Dermis microvascular lymphatic vessel endothelial cell (primary cell): ENCODE data around the gene PREP. TPM values are rescaled to one million over a fixed set of nuclear protein-coding genes. Genes with fewer than 3 reads are reported as not detected.
A peak's percentile ranks its signal among the peaks of the same experiment; 100 is the strongest.
"Not testable (repeated sequence)": the region's sequence is repeated elsewhere in the genome, so short reads cannot be mapped to it uniquely, and the experiment has no call there.

Source experiments
- DNase-seq, 2 donors: peaks; one replicate each; pipeline versions ENCODE4 v3.0.0 to v3.0.0-alpha.2; 2010; ENCODE audit warnings: low read depth in 2 of 2
- total RNA-seq: library from RNA; depleted of rRNA; stranded (reverse); fragments of >200 nt; gene quantifications from 2 replicates; pipeline ENCODE4 v1.2.1, GENCODE V29; 2014

The PREP gene
- total RNA-seq: 14.4 and 22.5 TPM in 2 replicates

DNA sequence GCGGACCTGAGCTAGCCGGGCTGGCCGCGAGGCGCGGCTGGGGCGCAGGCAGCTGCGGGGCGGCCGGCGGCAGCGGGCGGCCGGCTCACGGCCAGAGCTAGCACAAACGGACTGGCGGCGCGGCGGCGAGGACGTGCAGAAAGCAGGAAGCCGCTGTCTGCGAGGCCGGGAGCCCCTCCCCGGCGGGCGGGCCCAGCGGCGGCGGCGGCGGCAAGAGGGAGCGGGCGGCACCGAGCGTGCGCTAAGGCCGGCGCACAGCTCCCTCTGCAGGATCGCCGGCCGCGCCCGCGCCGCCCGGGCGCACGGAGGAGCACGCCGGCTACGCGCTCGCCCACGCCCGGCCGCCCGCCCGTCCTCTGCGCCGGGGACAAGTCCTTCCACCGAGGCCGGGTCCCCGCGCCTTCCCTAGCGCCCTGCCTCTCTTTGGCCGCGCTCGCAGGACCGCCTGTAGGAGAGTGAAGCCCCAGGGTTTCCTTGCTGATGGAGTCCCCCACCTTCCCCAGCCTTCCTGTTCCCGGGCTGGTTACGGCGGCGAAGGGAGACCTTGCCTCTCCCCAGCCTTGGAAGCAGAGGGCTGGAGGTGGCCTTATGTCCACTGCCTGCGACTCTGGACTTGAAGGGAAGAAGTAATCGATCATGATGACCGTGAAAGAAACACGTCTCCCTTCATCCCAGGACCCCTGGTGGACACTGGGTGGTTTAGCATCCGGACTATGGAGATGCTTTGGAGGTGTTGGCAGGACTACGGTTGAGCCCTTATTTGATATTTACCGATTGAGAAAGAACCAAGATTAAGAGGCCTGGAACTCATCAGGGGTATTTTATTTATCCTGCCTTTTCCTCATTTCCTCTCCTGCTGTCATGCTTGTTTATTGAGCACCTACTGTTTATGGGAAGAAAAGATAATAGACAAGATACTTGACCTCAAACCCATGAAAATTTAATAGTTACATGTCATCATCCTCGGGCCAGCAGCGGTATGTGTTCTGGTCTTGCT lies at the start of gene PREP:
Gene PREP (minus strand): TSS at position 144 of the 997 bp plus-strand sequence. CDS start 191 bp downstream, outside the sequence.
- peak; percentile 49 to 91 for DNase-seq

DNA sequence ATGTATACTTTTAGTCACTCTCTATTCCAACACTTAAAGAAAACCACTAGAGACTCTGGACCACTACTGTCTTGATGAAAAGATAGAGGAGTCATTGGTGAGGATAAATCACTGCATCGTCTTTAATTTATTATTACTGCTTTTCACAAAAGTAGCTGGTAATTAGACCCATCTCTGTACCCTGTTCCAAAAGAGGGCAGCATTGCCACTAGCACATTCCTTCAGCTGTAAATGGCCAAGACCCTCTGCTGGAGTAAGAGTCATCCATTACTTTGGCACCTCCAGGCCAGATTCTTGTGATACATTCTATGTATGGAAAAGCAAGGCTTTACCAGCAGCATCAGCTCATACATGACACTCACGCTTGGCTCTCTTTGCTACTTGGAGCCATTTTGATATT lies 49.5 kb upstream of the PREP start:
- DNase-seq: no peak

DNA sequence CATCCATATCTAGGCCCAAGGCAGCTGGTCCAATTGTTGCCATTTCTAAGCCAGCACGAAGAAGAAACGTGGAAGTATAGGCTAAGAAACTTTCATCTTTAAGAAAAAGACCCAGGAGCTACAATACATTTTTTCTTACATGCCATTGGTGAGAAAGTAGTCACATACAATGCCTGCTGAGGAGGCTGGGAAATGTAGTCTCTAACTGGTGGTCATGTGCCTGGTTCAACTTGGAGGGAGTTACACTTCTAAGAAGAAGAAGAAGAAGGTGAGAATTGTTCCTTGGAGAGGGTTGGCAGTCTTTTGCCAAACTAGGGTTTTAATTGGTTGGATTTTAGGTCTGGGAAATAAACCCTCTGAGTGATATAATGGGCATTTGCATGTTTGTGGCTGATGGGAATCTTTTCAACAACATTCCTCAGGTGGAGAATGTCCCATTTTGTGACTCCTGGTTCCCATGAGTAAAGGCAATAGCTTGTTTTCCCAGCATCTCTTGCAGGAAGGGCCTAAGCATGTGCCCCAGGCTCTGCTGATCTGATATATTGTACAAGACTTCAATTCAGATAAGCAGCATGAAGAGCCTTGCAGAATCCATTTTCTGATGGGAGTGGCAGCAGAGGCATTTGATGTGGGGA lies 47.0 kb upstream of the PREP start:
- no peak for DNase-seq

DNA sequence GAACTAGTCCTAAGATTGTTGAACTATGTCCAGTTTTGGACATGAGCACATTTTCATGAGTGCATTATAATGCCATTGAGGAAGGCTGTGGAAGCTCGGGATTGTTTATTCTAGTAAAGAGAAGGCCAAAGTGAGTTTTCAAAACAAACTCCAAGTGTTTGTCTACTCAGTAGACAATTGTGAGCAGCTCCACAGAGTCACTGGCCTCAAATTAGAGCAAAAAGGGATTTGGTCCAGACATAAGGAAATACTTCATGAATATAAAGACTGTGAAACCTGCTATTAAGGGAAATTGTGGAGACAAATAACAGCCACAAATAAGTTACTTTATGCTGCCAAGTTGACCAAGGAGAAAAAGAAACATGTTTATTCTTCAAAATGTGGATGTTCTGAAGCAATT lies 42.6 kb upstream of the PREP start:
- no peak for DNase-seq

DNA sequence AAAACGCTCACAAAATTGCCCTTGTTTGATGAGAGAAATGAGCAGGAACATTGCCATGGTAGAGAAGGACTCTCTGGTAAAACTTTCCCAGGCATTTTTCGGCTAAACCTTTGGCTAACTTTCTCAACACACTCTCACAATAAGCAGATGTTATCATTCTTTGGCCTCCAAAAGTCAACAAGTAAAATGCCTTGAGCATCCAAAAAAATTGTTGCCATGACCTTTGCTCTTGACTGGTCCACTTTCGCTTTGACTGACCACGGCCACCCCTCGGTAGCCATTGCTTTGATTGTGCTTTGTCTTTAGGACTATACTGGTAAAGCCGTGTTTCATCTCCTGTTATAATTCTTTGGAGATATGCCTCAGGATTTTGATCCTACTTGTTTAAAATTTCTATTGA lies 41.1 kb upstream of the PREP start:
- no peak for DNase-seq

DNA sequence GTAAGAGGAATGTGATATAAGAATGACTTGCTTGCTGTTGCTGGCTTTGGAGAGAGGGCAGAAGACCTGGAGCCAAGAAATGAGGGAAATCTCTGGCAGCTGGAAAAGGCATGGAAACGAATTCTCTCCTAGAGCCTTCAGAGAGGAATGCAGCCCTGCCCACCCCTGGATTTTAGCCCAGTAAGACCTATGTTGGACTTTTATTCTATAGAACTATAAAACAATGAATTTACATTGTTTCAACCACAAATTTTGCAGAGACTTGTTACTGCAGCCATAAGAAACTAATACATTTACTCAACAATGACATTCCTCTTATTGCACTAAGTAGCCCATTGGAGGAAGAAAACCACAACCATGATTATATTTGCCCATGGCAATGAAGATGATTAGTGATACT lies 39.5 kb upstream of the PREP start:
- no peak for DNase-seq

DNA sequence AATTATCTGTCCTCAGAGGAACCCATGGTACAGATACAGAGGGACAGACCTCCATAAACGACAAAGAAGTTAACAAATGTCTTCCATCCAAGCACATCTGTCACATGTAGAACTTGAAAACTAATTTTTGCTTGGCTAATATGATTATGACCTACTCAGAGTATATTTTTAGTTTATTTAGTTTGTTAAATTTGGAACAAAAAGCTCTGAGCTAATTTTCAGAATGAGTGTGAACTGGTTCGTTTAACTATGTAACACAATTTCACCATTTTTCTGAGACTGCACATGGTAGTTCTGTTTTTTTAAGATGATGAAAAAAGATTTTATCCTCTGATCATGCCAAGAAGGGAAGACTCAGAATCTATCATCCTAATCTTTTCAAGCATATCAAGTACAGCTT lies 34.4 kb upstream of the PREP start:
- no peak for DNase-seq

DNA sequence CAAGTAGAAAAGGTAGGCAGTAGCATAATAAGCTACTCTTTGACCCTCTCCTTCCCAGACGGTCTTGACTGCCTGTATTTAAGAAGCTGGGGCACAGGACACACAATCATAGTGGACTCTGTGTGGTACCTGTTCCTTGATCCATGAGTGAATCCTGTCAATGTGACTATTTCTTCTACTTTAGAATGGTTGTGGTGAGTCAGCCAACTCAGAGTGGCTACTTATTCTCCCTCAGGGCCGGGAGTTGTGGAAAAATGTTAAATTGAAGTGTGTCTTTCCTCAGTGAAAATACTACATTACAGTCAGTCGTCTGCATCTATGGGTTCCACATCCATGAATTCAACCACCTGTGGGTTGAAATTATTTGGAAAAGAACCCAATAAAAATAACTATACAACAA lies 30.8 kb upstream of the PREP start:
- no peak for DNase-seq

DNA sequence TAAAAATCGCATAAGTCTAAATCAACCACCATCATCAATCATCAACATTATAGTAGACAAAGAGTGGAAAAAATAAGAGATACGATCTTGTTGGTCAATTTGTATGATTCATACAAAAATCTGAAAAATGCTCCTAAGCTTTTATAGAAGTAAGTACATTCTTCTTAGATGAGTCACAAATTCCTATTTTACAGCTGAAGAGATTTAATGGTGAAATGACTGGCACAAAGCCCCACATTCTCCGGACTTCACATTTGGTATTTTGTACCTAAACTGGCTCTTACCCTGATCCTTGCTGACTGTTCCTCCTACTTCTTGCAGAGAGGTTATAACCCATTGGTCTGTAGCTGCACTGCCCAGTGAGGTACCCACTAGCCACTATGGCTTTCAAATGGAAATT lies 29.9 kb upstream of the PREP start:
- peak; percentile 58 to 81 for DNase-seq

DNA sequence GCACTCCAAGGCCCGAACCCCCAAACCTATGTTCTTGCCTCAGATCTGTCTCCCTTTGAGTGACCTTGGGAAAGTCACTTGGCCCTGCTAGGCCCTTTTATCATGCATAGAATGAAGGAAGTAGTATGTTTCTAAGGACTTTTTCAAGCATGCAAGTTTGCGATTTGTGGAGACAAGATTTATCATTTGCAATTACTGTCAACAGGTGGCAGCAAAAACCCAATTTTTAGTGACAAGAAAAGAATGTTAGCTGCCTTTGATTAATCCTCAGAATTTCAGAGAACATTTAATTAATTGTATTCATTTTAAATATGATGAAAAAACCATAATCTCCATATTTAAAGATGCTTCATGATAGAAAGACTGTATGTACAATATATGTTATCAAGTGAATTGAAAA lies 28.3 kb upstream of the PREP start:
- DNase-seq: peak; percentile 30 to 68

DNA sequence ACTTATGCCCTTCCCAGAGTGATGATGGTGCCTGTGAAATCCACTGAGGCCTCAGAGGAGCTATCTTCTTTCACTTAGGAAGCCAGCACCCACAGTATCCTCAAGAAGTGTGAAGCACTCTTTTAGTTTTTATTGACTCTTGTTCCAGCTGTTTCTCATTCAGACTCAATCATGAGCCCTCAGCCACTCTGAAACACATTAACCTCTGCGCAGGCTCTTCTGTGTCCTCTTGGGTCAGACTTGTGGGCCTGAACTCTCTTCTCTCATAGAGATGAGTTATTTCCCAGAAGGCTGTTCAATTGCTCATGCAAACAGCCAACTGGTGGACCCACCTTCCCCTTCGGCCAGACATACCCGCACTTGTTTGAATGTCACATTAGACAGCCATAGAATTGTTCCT lies 27.8 kb upstream of the PREP start:
- no peak for DNase-seq

DNA sequence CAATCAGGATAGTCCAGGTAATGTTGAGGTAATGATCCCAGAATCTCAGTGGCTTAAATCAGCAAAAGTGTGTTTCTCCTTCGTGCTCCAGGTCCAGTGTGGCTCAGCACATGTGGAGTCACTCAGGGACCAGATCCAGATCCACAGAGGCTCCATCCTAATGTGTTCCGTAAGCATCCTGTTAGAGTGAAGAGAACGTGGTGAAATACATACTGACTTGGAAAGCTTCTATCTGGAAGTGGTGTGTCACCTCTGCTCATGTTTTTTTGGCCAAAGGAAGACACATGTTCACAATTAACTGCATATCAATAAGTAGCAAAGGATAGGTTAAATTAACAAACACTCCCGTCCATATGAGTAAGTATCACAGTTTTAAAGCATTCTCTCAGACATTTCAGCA lies 26.8 kb upstream of the PREP start:
- DNase-seq: no peak

DNA sequence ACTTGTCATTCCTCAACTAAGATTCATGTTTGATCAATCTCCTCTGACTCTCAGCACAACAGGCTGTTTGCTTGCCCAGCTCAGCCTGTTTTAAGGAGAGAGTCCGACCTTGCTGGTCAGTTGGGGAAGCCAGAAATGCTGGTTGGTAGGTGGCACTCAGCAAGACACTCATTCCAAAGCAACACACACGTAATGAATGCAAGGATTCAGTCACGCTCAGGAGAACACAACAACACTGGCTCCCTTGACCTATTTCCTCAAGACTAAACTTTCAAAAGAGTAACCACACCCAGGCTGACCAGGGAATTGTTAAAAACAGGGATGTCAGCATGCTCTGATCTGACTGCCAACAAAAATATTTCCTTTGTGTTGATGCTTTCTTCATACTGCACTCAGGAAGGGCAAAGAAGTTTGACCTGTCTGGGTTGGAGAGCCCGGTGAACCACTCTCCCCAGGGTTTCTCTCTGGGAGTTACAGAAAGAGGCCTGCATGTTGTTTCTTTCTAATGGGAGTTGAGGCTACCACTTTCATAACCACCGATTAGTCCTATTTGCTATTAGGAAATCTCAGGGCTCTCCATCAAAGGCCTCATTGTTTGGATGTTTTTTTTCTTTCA lies 25.6 kb upstream of the PREP start:
- peak in 1 of 2 donors; percentile 74 for DNase-seq

DNA sequence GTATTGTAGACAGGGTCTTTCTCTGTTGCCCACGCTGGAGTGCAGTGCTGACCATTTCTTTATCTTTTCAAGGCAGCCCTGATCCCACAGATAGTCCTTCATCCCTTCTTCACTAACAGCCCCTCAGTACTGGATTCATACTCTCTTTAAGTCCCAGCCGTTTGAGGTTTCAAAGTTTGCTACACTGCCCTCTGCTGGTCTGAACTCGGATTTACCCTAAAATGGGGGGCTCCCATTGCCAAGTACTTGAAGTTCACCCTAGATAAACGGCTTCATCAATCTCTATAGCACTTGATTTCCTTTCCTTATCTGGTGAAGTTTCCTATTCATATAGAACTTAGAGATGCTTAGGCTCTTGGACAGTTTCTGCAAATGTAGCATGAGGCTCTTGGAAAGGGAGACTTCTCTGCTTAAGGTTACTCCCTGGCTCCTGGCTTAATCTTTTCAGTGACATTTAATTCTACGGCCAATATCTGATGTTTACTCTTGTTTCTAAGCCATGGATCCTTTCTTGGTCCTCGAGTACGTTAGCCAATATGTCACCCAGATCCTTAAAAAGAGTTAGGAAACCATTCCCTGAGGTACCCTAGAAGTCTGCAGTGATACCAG lies 21.4 kb upstream of the PREP start:
- DNase-seq: peak; percentile 40 to 69

DNA sequence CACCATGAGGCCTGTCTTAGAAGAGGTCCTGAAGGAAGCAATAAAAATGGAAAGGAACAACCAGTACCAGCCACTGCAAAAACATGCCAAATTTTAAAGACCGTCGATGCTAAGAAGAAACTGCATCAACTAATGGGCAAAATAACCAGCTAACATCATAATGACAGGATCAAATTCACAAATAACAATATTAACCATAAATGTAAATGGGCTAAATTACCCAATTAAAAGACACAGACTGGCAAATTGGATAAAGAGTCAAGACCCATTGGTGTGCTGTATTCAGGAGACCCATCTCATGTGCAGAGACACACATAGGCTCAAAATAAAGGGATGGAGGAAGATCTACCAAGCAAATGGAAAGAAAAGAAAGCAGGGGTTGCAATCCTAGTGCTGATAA lies 14.1 kb upstream of the PREP start:
- DNase-seq: not testable (repeated sequence)

DNA sequence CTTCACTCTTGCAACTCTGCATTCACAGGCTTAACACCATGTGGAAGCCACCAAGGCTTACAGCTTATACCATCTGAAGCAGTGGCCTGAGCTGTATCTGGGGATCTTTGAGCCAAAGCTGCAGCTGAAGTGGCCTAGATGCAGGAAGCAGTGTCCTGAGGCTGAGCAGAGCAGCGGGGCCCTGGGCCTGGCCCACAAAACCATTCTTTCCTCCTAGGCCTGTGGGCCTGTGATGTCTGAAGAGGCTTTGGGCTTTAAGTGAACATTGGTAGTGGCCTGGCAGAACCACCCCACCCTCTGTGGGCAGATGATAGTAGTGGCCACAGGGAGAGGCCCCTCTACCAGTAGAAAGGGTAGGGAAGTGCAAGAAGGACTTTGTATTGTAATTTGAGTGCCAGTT lies 6.9 kb upstream of the PREP start:
- DNase-seq: no peak

DNA sequence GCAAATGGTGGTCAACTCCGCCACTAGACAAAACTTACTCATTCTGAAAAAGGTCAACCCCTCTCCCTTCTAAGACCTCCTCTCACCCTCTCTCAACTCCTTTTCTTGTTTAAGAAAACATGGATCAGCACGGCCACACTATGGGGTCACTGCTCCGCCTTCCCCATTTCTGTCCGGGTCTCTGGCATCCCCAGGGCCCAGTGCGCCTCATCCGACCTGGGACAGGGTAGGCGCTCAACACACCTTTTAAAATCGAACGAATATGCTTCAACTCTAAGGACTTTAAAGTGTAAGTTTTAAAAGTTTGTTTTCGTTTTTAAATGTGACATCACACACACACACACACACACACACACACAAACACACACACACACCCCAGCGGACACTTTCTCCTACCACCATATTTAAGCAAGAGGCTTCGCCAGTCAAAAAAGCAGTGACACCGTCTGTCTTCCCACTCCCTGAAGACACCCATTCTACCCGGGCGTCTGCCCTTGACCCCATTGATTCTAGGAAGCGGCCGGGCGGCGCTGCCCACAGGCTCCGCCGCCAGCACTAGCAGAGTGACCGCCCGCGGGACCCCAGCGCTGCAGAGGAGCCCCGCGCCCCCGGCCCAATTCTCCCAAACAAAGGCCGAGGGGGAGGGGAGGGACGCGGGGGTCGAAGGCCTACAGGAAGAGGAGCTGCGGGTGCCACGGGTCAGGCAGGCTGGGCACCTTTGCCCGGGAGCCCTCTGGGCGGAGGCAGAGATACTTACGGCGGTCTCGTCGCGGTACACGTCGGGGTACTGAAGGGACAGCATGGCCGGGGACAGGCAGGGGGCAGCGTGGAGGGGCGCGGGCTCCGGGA lies 568 bp downstream of the PREP start:
- peak; percentile 24 to 42 for DNase-seq

DNA sequence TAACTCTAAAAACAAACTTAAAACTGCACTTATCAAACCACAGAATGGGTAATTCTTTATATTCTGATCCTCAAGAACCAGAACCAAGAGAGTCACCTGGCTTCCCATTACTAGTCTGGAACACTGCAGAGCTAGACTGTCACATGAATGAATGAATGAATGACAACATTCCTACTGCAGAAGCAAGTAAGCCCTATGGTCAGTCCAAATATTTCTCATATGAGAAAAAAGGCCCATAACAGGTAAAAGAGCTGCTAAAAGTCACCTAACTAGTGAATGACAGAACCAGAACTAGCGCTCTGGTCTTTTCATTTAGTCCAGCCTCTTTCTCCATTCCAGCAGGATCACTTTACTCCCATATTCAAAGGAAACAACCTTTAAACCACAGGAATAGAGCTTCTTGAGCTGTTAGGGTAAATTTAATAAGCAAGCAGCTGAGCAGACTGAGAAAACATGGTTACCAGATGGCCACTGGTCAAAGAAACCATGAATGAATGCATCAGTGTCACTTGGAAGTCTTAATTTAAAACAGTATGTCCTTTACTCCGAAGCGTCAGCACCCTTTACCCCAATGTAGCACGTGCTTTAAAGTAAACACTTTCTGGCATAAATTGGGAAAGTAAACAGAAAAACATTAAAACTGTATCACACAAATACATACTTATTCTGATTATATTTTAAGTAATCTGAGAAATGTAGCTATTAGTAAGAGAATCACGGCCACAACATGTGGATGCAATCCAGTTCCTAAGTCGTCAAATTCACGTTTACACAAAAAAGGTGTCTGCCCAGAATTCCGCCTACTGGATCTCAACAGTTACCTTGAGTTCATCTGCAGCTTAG lies 1.4 kb downstream of the PREP start:
- DNase-seq: no peak

DNA sequence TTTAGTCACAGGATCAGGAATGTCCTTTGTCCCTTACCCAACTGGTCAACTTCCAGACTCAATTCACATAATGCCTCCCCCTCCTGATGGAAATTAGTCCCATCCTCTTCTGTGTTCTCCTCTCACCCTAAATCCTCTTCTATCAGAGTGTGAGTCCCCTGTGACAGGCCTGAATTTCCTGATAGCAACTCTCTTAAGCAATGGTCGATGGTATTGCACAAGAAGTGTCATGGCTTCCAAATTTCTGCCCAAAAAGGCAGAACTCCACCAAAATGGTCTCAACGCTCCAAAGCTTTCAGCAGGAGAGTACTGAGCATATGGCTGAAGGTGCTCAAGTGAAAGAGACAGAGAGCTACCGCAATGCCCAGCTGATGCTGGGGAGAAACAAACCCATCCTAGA lies 2.4 kb downstream of the PREP start:
- no peak for DNase-seq

DNA sequence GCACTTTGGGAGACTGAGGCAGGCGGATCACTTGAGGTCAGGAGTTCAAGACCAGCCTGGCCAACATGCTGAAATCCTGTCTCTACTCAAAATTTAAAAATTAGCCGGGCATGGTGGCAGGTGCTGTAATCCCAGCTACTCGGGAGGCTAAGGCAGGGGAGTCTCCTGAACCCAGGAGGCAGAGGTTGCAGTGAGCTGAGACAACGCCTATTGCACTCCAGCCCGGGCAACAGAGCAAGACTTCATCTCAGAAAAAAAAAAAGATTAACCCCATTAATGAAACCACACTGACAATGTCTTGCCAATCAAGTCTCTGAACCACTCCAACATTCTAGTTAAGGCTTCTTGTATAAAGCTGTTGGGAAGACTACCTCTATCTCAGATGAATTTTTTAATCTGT lies 4.0 kb downstream of the PREP start:
- no peak for DNase-seq
